Aorta (tissue), 5 donors: Measurements from ENCODE around the gene KLHL20. TPM values are rescaled to one million over a fixed set of nuclear protein-coding genes. Genes with fewer than 3 reads are reported as not detected.
"Not testable (repeated sequence)": the region's sequence is repeated elsewhere in the genome, so short reads cannot be mapped to it uniquely, and the experiment has no call there.

Source experiments
- ATAC-seq: fragments of 200-7000 bp; cut with Tn5 transposase; one replicate; pipeline ENCODE4 v1.9.1; 2022; ENCODE audit warnings: moderate library complexity; ENCODE audit not compliant: low FRiP score
- DNase-seq, 2 donors: peaks; one replicate each; pipeline ENCODE4 v3.0.0-alpha.2; 2020
- H3K27ac ChIP-seq, 2 donors: one replicate each; pipeline ENCODE4 v1.5.1; 2013; ENCODE audit warnings: low read length in 2 of 2, mild to moderate bottlenecking in 2 of 2, moderate library complexity in 2 of 2, control low read depth in 1 of 2, inconsistent platforms in 1 of 2, low read depth in 1 of 2
- H3K27me3 ChIP-seq, 2 donors: one replicate each; pipeline ENCODE4 v1.6.1; 2013; ENCODE audit warnings: control low read depth in 1 of 2, low read length in 1 of 2, mild to moderate bottlenecking in 1 of 2, moderate library complexity in 1 of 2; ENCODE audit not compliant: insufficient read depth in 2 of 2, control insufficient read depth in 1 of 2
- H3K36me3 ChIP-seq, 2 donors: one replicate each; pipeline ENCODE4 v1.6.1; 2013; ENCODE audit warnings: control low read depth in 1 of 2, low read length in 1 of 2, mild to moderate bottlenecking in 1 of 2; ENCODE audit not compliant: insufficient read depth in 2 of 2, control insufficient read depth in 1 of 2
- H3K4me1 ChIP-seq, 2 donors: one replicate each; pipeline ENCODE4 v1.6.1; 2013; ENCODE audit warnings: low read length in 2 of 2, control low read depth in 1 of 2, mild to moderate bottlenecking in 1 of 2, moderate library complexity in 1 of 2; ENCODE audit not compliant: insufficient read depth in 2 of 2, control insufficient read depth in 1 of 2
- H3K4me3 ChIP-seq, 2 donors: one replicate each; pipeline ENCODE4 v1.5.1; 2013; ENCODE audit warnings: low read length in 2 of 2, control low read depth in 1 of 2, mild to moderate bottlenecking in 1 of 2
- H3K9me3 ChIP-seq: one replicate; pipeline ENCODE4 v1.6.1; 2013; ENCODE audit warnings: mild to moderate bottlenecking, low read length; ENCODE audit not compliant: control insufficient read depth
- WGBS, 2 donors: extraction: QIAGEN DNeasy Blood & Tissue Kit; methylation state at CpG; one replicate each; pipeline ENCODE4 v1.1.7; 2013; 5-methylcytosine and 5-hydroxymethylcytosine counted together
- intact Hi-C, 2 donors: fragments of 100-400 bp; cut with DNase I; formaldehyde crosslinking; loops; one replicate each; pipeline versions ENCODE4 v1.14.2 to v1.15.0; 2022
- polyA plus RNA-seq, 2 donors: library from polyadenylated mRNA; stranded (reverse); fragments of 200-250 nt; gene quantifications; one replicate each; pipeline ENCODE4 v1.2.3, GENCODE V29; 2013
- total RNA-seq, 2 donors: library from RNA; stranded (reverse); fragmentation: NEBNext Ultra II Directional; extraction: Animal tissue kit (Norgen Biotek cat#: 25700); gene quantifications; one replicate each; pipeline ENCODE4 v1.2.1, GENCODE V29; 2021
- donor health status: healthy with polysubstance abuse.
- donor health status: Bipolar disorder and iron deficiency.
- donor health status: DM: no; HTN: no; CAD: no.
- donor health status: DM: no; HTN: no; CAD: no.
- donor health status: DM: yes; HTN: yes; CAD: no.

KLHL20 gene
- total and polyA plus RNA-seq, 4 donors = 13.3 to 35.2 (median 23.0) TPM

DNA sequence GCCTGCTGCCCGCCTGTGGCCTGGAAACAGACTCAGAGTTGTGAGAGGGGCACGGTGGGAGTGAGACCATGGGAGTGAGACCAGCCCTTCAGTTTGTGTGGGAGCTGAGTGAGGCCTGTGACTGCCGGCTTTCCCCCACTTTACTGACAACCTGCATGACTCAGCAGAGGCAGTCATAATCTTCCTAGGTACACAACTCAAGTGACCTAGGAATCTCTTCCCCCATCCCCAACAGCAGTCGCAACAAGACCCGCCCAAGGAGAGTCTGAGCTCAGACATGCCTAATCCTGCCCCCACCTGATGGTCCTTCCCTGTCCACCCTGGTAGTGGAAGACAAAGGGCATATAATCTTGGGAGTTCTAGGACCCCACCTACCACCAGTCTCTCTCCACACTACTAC lies 44.2 kb downstream of the KLHL20 start:
- WGBS, 2 donors = 98 to 100% methylated on average over 5 of the region's 5 CpGs
- ATAC-seq = no peak

DNA sequence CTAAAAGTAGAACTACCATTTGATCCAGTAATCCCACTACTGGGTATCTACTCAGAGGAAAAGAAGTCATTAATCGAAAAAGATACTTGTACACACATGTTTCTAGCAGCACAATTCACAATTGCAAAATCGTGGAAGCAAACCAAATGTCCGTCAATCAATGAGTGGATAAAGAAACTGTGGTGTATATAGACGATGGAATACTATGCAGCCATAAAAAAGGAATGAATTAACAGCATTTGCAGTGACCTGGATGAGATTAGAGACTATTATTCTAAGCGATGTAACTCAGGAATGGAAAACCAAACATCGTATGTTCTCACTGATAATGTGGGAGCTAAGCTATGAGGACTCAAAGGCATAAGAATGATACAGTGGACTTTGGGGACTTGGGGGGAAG lies 49.5 kb downstream of the KLHL20 start:
- H3K4me1 ChIP-seq, intact Hi-C loops, DNase-seq, H3K36me3 ChIP-seq, ATAC-seq, H3K4me3 ChIP-seq, H3K27ac ChIP-seq, H3K27me3 ChIP-seq, H3K9me3 ChIP-seq: not testable (repeated sequence)
- 96 to 97% methylated on average over 6 of the region's 6 CpGs for WGBS, 2 donors

More for the DNA sequence above, 44.2 kb downstream of the KLHL20 start:
- intact Hi-C loops = no loop called here
- Histone ChIP-seq H3K4me1 (no peaks in the 10 kb centered on the region), H3K4me3 (no peak overlapping the region), H3K36me3 (peaks cover 11 to 14% of the 10 kb centered on the region in 2 donors), H3K27me3 (no peaks in the 10 kb centered on the region), H3K27ac (no peak overlapping the region), H3K9me3 (no peaks in the 10 kb centered on the region)
- no peak for DNase-seq

DNA sequence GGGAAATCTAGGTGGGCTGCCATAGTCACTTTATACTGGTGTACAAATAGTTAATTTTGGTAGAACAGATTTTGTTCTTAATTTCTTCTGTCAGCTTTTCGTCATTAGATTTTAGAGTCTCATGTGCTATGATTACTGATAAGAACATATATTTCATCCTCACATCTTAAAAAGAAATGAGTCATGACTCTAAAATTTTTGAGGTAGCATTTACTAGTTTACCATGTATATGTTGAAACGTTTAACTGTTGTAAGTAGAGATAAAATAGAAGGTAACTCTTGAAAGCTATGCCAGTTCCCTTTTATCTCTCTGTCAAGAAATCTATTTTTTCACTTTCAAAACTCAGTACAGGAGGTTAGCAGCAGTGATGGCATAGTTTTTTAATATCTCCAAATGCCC lies 53.4 kb downstream of the KLHL20 start:
- no peaks in the 10 kb centered on the region for H3K9me3 ChIP-seq
- H3K4me3 ChIP-seq = no peak overlapping the region
- no peaks in the 10 kb centered on the region for H3K27me3 ChIP-seq
- intact Hi-C loops = no loop called here
- WGBS, 2 donors = 39 to 41% methylated on average over 2 of the region's 2 CpGs
- H3K36me3 ChIP-seq = peaks cover 0 to 2% of the 10 kb centered on the region in 2 donors
- H3K4me1 ChIP-seq = no peaks in the 10 kb centered on the region
- DNase-seq = no peak
- no peak overlapping the region for H3K27ac ChIP-seq
- no peak for ATAC-seq

DNA sequence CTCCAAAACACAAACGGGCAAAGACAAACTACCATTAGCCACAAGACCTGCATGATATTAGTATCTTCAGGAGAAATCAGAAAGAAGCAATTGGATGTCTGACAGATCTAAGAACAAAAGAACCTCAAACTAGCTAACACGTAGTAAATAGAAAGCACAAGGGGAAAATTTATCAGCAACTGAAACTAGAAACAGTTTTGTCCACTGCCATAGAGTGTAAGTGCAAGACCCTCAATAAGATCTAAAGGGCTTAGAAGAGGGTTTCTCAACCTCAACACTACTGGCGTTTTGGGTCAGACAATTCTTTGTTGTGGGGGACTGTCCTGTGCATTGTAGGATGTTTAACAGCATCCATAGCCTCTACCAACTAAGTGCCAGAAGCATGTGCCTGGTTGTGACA lies 54.0 kb downstream of the KLHL20 start:
- DNase-seq (no peak), ATAC-seq (no peak)
- intact Hi-C loops = no loop called here
- WGBS, 2 donors = 89 to 91% methylated on average over 3 of the region's 3 CpGs
- Histone ChIP-seq H3K4me1 (no peaks in the 10 kb centered on the region), H3K4me3 (no peak overlapping the region), H3K9me3 (no peaks in the 10 kb centered on the region), H3K27me3 (no peaks in the 10 kb centered on the region), H3K36me3 (peaks cover 0 to 2% of the 10 kb centered on the region in 2 donors), H3K27ac (no peak overlapping the region)

DNA sequence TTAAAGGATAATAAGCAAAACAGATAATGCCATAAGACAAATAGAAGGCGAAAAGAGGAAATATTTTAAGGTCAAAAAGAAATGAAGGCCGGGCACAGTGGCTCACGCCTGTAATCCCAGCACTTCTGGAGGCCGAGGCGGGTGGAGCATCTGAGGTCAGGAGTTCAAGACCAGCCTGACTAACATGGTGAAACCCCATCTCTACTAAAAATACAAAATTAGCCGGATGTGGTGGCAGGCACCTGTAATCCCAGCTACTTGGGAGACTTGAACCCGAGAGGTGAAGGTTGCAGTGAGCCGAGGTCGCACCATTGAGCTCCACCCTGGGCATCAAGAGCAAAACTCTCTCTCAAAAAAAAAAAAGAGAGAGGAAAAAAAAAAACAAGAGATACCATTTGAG lies 55.5 kb downstream of the KLHL20 start:
- H3K27me3 ChIP-seq, intact Hi-C loops, H3K9me3 ChIP-seq, H3K4me3 ChIP-seq, H3K36me3 ChIP-seq, H3K27ac ChIP-seq, H3K4me1 ChIP-seq, ATAC-seq, DNase-seq: not testable (repeated sequence)
- WGBS, 2 donors = 95 to 97% methylated on average over 9 of the region's 9 CpGs

DNA sequence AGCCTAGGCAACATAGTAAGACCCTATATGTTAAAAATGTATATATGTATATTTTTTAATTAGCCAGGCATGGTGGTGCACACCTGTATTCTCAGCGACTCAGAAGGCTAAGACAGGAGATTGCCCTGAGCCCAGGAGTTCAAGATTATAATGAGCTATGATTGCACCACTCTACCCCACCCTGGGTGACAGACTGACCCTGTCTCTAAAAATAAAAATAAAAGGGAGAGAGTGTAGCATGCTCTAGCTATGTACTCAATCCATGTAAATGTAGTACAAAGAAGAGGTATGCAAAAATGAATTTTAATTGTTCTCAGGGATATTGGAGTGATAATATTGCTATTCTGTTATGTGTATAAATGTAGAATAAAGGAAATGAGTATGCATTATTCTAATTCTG lies 56.8 kb downstream of the KLHL20 start:
- DNase-seq (no peak), ATAC-seq (no peak)
- Histone ChIP-seq H3K27me3 (no peaks in the 10 kb centered on the region), H3K27ac (no peak overlapping the region), H3K4me3 (no peak overlapping the region), H3K4me1 (no peaks in the 10 kb centered on the region), H3K36me3 (peaks cover 0 to 4% of the 10 kb centered on the region in 2 donors), H3K9me3 (no peaks in the 10 kb centered on the region)
- WGBS, 2 donors = 91 to 100% methylated on average over 1 of the region's 1 CpG
- intact Hi-C loops = no loop called here

DNA sequence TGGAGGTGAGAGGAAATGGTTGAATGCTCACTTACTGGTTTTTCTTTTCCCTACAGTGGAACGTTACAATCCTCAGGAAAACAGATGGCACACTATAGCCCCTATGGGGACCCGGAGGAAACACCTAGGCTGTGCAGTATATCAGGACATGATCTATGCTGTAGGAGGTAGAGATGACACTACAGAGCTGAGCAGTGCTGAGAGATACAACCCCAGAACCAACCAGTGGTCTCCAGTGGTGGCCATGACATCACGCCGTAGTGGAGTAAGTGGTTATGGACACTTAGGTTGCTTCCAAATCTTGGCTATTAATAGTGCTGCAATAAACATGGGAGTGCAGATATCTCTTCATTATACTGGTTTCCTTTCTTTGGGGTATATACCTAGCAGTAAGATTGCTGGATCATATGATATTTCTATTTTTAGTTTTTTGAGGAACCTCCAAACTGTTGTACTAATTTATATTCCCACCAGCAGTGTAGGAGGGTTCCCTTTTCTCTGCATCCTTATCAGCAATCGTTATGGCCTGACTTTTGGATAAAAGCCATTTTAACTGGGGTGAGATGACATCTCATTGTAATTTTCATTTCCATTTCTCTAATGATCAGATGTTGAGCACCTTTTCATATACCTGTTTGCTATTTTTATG lies 60.9 kb downstream of the KLHL20 start:
- Histone ChIP-seq H3K4me1 (no peaks in the 10 kb centered on the region), H3K9me3 (no peaks in the 10 kb centered on the region), H3K27me3 (no peaks in the 10 kb centered on the region), H3K27ac (no peak overlapping the region), H3K4me3 (no peak overlapping the region), H3K36me3 (peaks cover 0 to 4% of the 10 kb centered on the region in 2 donors)
- no peak for DNase-seq
- WGBS, 2 donors = 94 to 98% methylated on average over 5 of the region's 5 CpGs
- no peak for ATAC-seq
- intact Hi-C loops = no loop called here

DNA sequence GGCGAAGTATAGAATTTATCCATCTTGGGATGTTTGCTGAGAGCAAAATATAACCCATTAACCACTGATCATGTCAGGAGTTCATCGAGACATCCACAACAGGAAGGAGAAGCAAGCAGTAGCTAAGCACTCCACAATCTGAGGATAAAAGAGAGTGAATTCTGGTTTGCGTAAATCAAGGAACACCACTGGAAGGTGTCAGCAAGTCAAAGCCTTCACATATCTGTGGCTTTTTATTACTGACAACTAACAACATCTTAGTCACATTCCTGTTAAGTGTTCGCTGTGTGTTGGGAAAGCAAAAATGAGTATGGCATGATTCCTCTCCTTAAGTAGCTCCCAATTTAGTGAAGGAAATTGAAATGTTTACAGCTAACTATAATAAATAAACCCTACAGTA lies 65.2 kb downstream of the KLHL20 start:
- 96 to 97% methylated on average over 4 of the region's 4 CpGs for WGBS, 2 donors
- peaks cover 0 to 7% of the 10 kb centered on the region in 2 donors for H3K36me3 ChIP-seq
- no peaks in the 10 kb centered on the region for H3K4me1 ChIP-seq
- no peak overlapping the region for H3K4me3 ChIP-seq
- H3K27me3 ChIP-seq = no peaks in the 10 kb centered on the region
- DNase-seq (no peak), ATAC-seq (no peak)
- intact Hi-C loops = no loop called here
- H3K27ac ChIP-seq = no peak overlapping the region
- no peaks in the 10 kb centered on the region for H3K9me3 ChIP-seq

DNA sequence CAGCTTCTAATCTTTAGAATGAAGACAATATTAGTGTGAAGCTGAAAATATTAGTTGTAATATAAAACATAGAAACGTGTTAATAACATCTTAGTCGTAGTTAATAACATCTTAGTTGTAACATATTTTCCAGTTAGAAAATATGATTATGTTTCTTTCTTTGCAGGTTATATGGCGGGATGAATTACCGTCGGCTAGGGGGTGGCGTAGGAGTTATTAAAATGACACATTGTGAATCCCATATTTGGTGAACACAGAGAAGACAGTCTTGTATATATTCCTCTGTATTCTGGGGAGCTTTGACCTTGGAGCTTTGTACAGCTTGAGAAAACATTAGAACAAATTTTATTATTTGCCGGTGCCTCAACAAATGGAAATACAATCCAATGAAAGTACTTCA lies 70.2 kb downstream of the KLHL20 start:
- WGBS, 2 donors = 94 to 96% methylated on average over 7 of the region's 7 CpGs
- no peaks in the 10 kb centered on the region for H3K4me1 ChIP-seq
- H3K4me3 ChIP-seq = no peak overlapping the region
- DNase-seq (no peak), ATAC-seq (no peak)
- intact Hi-C loops = no loop called here
- no peak overlapping the region for H3K27ac ChIP-seq
- H3K27me3 ChIP-seq = no peaks in the 10 kb centered on the region
- H3K36me3 ChIP-seq = peaks cover 0 to 3% of the 10 kb centered on the region in 2 donors
- H3K9me3 ChIP-seq = no peaks in the 10 kb centered on the region
